Spleen (tissue), 11 donors: ENCODE data around the gene SMOC2. TPM values are rescaled to one million over a fixed set of nuclear protein-coding genes. Genes with fewer than 3 reads are reported as not detected.
A peak's percentile ranks its signal among the peaks of the same experiment; 100 is the strongest.

Source experiments
- DNase-seq: peaks from one replicate; pipeline ENCODE4 v3.0.0-alpha.2; 2020
- H3K27ac ChIP-seq, 8 donors: fragments of 200-600 bp; sonication (generic) in 7 of 8; 1 replicate in 4 of 8; 2 replicates in 4 of 8; pipeline versions ENCODE4 v1.5.0 to v1.8.0; 2016 to 2021; ENCODE audit warnings: inconsistent platforms in 4 of 8, mild to moderate bottlenecking in 4 of 8, moderate library complexity in 1 of 8
- H3K27me3 ChIP-seq, 7 donors: fragments of 200-600 bp; sonication (generic) in 6 of 7; replicated peaks in 1 of 7; 1 replicate in 4 of 7; 2 replicates in 3 of 7; pipeline versions ENCODE4 v1.5.0 to v1.8.0; 2016 to 2021; ENCODE audit warnings: inconsistent platforms in 3 of 7, mild to moderate bottlenecking in 1 of 7
- H3K36me3 ChIP-seq, 6 donors: fragments of 200-600 bp; sonication (generic) in 5 of 6; 1 replicate in 4 of 6; 2 replicates in 2 of 6; pipeline versions ENCODE4 v1.5.0 to v1.8.0; 2016 to 2021; ENCODE audit warnings: inconsistent platforms in 2 of 6
- H3K4me1 ChIP-seq, 6 donors: fragments of 200-600 bp; sonication (generic) in 5 of 6; 1 replicate in 3 of 6; 2 replicates in 3 of 6; pipeline versions ENCODE4 v1.5.0 to v1.8.0; 2016 to 2021; ENCODE audit warnings: inconsistent platforms in 3 of 6
- H3K4me3 ChIP-seq, 8 donors: fragments of 200-600 bp; sonication (generic) in 7 of 8; 1 replicate in 4 of 8; 2 replicates in 4 of 8; pipeline versions ENCODE4 v1.5.0 to v1.8.0; 2016 to 2021; ENCODE audit warnings: inconsistent platforms in 4 of 8, mild to moderate bottlenecking in 4 of 8, moderate library complexity in 2 of 8
- H3K9me3 ChIP-seq, 8 donors: fragments of 200-600 bp; sonication (generic) in 7 of 8; 1 replicate in 4 of 8; 2 replicates in 4 of 8; pipeline versions ENCODE4 v1.5.0 to v1.8.0; 2016 to 2021; ENCODE audit warnings: inconsistent platforms in 4 of 8
- CTCF ChIP-seq, 11 experiments: fragments of 200-600 bp in 7 of 11; fragments of 450-650 bp in 4 of 11; sonication (generic) in 4 of 11; IDR thresholded peaks in 8 of 11; conservative IDR thresholded peaks in 3 of 11; 1 replicate in 7 of 11; 2 replicates in 4 of 11; pipeline versions ENCODE4 v1.4.0 to v1.8.0; 2016 to 2021; ENCODE audit warnings: antibody characterized with exemption in 11 of 11, inconsistent platforms in 4 of 11, mild to moderate bottlenecking in 1 of 11
- POLR2A ChIP-seq, 3 donors: fragments of 450-650 bp; IDR thresholded peaks; one replicate each; pipeline ENCODE4 v1.5.1; 2017; ENCODE audit warnings: antibody characterized with exemption in 3 of 3, mild to moderate bottlenecking in 1 of 3
- POLR2AphosphoS5 ChIP-seq, 3 donors: sonication (generic); formaldehyde crosslinking; IDR thresholded peaks; one replicate each; pipeline ENCODE4 v1.5.1; 2017; ENCODE audit warnings: antibody characterized with exemption in 3 of 3
- WGBS, 5 donors: extraction: QIAGEN DNeasy Blood & Tissue Kit in 3 of 5; methylation state at CpG; one replicate each; pipeline versions ENCODE4 v1.1.5 to v1.1.7; 2013 to 2018; 5-methylcytosine and 5-hydroxymethylcytosine counted together
- intact Hi-C: fragments of 100-400 bp; cut with DNase I; formaldehyde crosslinking; loops from one replicate; pipeline ENCODE4 v1.15.0; 2023; ENCODE audit warnings: low total_unique reads
- polyA plus RNA-seq, 3 donors: library from polyadenylated mRNA; stranded (reverse); fragments of 200-250 nt; gene quantifications; one replicate each; pipeline ENCODE4 v1.2.1, GENCODE V29; 2013
- total RNA-seq, 7 donors: library from RNA; depleted of rRNA in 3 of 7; stranded (reverse); fragments of >200 nt in 3 of 7; fragmentation: NEBNext Ultra II Directional in 4 of 7; extraction: Animal tissue kit (Norgen Biotek cat#: 25700) in 4 of 7; gene quantifications; one replicate each; pipeline versions ENCODE4 v1.1.0 to v1.2.1, GENCODE V29; 2016 to 2021
- donor health status: healthy with polysubstance abuse.
- donor health status: DM: no; HTN: no; CAD: no; lungs with moderate emphysema.
- donor health status: DM: no; HTN: no; CAD: no.
- donor health status: Bipolar disorder and iron deficiency.
- donor health status: healthy.
- donor health status: DM: no; HTN: no; CAD: no.
- donor health status: DM: yes; HTN: yes; CAD: no.

SMOC2 gene
- total and polyA plus RNA-seq, 10 donors = 0.94 to 7.6 (median 1.8) TPM

DNA sequence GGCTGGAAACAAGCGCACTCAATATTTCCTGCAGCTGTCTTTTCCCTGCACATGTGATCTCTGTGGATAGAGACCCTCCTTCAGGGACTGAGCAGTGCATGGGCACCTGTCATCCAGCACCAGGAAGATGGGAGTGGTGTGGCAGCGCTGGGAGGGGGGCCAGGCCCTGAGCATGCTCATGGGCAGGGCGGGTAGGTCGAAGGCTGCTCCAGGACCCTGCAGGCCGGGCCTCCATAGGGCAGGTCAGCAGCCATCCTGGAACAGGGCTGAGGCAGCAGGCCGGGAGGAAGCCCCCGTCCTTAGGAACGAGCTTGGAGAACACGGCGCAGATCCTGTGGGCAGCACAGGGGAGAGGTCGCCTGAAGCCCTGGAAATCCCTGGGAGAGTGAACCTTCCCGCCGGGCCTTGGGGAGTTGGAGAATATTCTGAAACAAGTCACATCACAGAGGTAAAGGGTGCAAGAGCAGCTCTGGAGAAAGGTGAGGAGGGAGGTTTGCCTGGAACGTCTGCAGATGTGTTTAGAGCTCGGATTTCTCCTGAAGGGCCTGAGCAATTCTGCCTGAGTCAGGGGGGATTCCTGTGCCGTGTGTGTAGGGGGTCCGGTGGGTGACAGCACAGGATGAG lies 133.2 kb downstream of the SMOC2 start:
- WGBS, 5 donors = 74 to 87% (median 82%) methylated on average over 14 to 17 of the region's 17 CpGs
- Histone ChIP-seq H3K4me3 (no peak overlapping the region), H3K27ac (no peak overlapping the region), H3K27me3 (peaks cover 0 to 7% (median 0%) of the 10 kb centered on the region in 7 donors), H3K4me1 (no peaks in the 10 kb centered on the region), H3K36me3 (no peaks in the 10 kb centered on the region), H3K9me3 (peaks cover 0 to 3% (median 0%) of the 10 kb centered on the region in 8 donors)
- no peak for DNase-seq
- no peak for TF ChIP-seq CTCF (IDR thresholded peaks at IDR 0.05 in 8 of 11, conservative IDR thresholded peaks at IDR 0.05 in 3 of 11)
- TF ChIP-seq POLR2AphosphoS5 (IDR thresholded peaks at IDR 0.05) = no peak
- no peak for TF ChIP-seq POLR2A (IDR thresholded peaks at IDR 0.05)
- intact Hi-C loops = no loop called here

GRCh38 chr6:168574699-168575195 lies 133.8 kb downstream of the SMOC2 start:
- 73 to 80% (median 76%) methylated on average over 15 to 17 of the region's 17 CpGs for WGBS, 5 donors
- no peaks in the 10 kb centered on the region for H3K4me1 ChIP-seq
- TF ChIP-seq CTCF (IDR thresholded peaks at IDR 0.05 in 8 of 11, conservative IDR thresholded peaks at IDR 0.05 in 3 of 11) (no peak), POLR2AphosphoS5 (IDR thresholded peaks at IDR 0.05) (peak in 1 of 3 donors; percentile 8), POLR2A (IDR thresholded peaks at IDR 0.05) (no peak)
- no peaks in the 10 kb centered on the region for H3K36me3 ChIP-seq
- H3K27ac ChIP-seq = no peak overlapping the region
- DNase-seq = no peak
- peaks cover 0 to 7% (median 0%) of the 10 kb centered on the region in 7 donors for H3K27me3 ChIP-seq
- intact Hi-C loops = no loop called here
- H3K4me3 ChIP-seq = no peak overlapping the region
- H3K9me3 ChIP-seq = peaks cover 0 to 3% (median 0%) of the 10 kb centered on the region in 8 donors

- 80 to 87% (median 83%) methylated on average over 14 to 15 of the region's 15 CpGs for WGBS, 5 donors
- TF ChIP-seq CTCF (IDR thresholded peaks at IDR 0.05 in 8 of 11, conservative IDR thresholded peaks at IDR 0.05 in 3 of 11) (no peak), POLR2AphosphoS5 (IDR thresholded peaks at IDR 0.05) (no peak), POLR2A (IDR thresholded peaks at IDR 0.05) (no peak)
- no peaks in the 10 kb centered on the region for H3K36me3 ChIP-seq
- H3K4me3 ChIP-seq = no peak overlapping the region
- no peak for DNase-seq
- H3K27me3 ChIP-seq = peaks cover 0 to 7% (median 0%) of the 10 kb centered on the region in 7 donors
- intact Hi-C loops = no loop called here
- no peaks in the 10 kb centered on the region for H3K4me1 ChIP-seq
- H3K9me3 ChIP-seq = peaks cover 0 to 3% (median 0%) of the 10 kb centered on the region in 8 donors
- no peak overlapping the region for H3K27ac ChIP-seq
Observed at GRCh38 chr6:168575346-168576098, 134.5 kb downstream of the SMOC2 start.

GRCh38 chr6:168576388-168576787 lies 135.4 kb downstream of the SMOC2 start:
- Histone ChIP-seq H3K9me3 (peaks cover 0 to 3% (median 0%) of the 10 kb centered on the region in 8 donors), H3K4me1 (no peaks in the 10 kb centered on the region), H3K36me3 (no peaks in the 10 kb centered on the region), H3K27ac (no peak overlapping the region), H3K27me3 (peaks cover 0 to 7% (median 0%) of the 10 kb centered on the region in 7 donors), H3K4me3 (no peak overlapping the region)
- intact Hi-C loops = no loop called here
- TF ChIP-seq POLR2AphosphoS5 (IDR thresholded peaks at IDR 0.05) (no peak), CTCF (IDR thresholded peaks at IDR 0.05 in 8 of 11, conservative IDR thresholded peaks at IDR 0.05 in 3 of 11) (no peak), POLR2A (IDR thresholded peaks at IDR 0.05) (no peak)
- no peak for DNase-seq
- 85 to 91% (median 88%) methylated on average over 11 to 14 of the region's 14 CpGs for WGBS, 5 donors
